Smooth muscle cell (in vitro differentiated cells): Measurements from ENCODE around the gene CABLES1. TPM values are rescaled to one million over a fixed set of nuclear protein-coding genes. Genes with fewer than 3 reads are reported as not detected.

Experiments used
- DNase-seq: peaks from one replicate; lab custom pipeline; 2025; ENCODE audit not compliant: unreplicated experiment; lab: John Stamatoyannopoulos, UW
- H2AFZ ChIP-seq: fragments of 200-600 bp; sonication (generic); 2 replicates; pipeline ENCODE4 v1.6.0; 2016; ENCODE audit warnings: antibody characterized with exemption, low read depth, mild to moderate bottlenecking
- H3F3A ChIP-seq: fragments of 200-600 bp; sonication (generic); 2 replicates; pipeline ENCODE4 v1.6.0; 2017; ENCODE audit warnings: antibody characterized with exemption, low read depth
- H3K27ac ChIP-seq: fragments of 200-600 bp; sonication (generic); 2 replicates; pipeline ENCODE4 v1.5.1; 2016; ENCODE audit warnings: low read depth, mild to moderate bottlenecking
- H3K27me3 ChIP-seq: fragments of 200-600 bp; sonication (generic); 2 replicates; pipeline ENCODE4 v1.6.1; 2016; ENCODE audit warnings: low read depth, mild to moderate bottlenecking
- H3K36me3 ChIP-seq: fragments of 200-600 bp; sonication (generic); 2 replicates; pipeline ENCODE4 v1.5.1; 2016; ENCODE audit warnings: low read depth
- H3K4me1 ChIP-seq: fragments of 200-600 bp; sonication (generic); 2 replicates; pipeline ENCODE4 v1.5.1; 2016; ENCODE audit warnings: low read depth
- H3K4me2 ChIP-seq: fragments of 200-600 bp; sonication (generic); 2 replicates; pipeline ENCODE4 v1.6.0; 2016; ENCODE audit warnings: mild to moderate bottlenecking
- H3K4me3 ChIP-seq: fragments of 200-600 bp; sonication (generic); 2 replicates; pipeline ENCODE4 v1.5.1; 2016; ENCODE audit warnings: mild to moderate bottlenecking
- H3K79me2 ChIP-seq: fragments of 200-600 bp; sonication (generic); 2 replicates; pipeline ENCODE4 v1.6.0; 2016; ENCODE audit warnings: low read depth, mild to moderate bottlenecking
- H3K9ac ChIP-seq: fragments of 200-600 bp; sonication (generic); 2 replicates; pipeline ENCODE4 v1.6.0; 2016; ENCODE audit warnings: low read depth
- H3K9me3 ChIP-seq: fragments of 200-600 bp; sonication (generic); replicated peaks from 2 replicates; pipeline ENCODE4 v1.5.1; 2016; ENCODE audit warnings: low read depth
- H4K20me1 ChIP-seq: fragments of 200-600 bp; sonication (generic); 2 replicates; pipeline ENCODE4 v1.6.0; 2016; ENCODE audit warnings: low read depth
- WGBS: methylation state at CpG from one replicate; pipeline ENCODE4 v1.1.7; 2016; ENCODE audit warnings: low lambda C conversion rate; 5-methylcytosine and 5-hydroxymethylcytosine counted together
- polyA plus RNA-seq: library from polyadenylated mRNA; unstranded; fragments of >200 nt; fragmentation: Nextera tagmentation; extraction: Ambion mirVana; gene quantifications from 2 replicates; pipeline ENCODE4 v1.2.1, GENCODE V29; 2016
- total RNA-seq: library from RNA; depleted of rRNA; stranded (reverse); fragments of >200 nt; gene quantifications from 2 replicates; pipeline ENCODE4 v1.2.3, GENCODE V29; 2014
- TF ChIP-seq, protein P1 (sequence below): fragments of 200-600 bp; sonication (generic); IDR thresholded peaks from 2 replicates; pipeline ENCODE4 v1.5.1; 2017; ENCODE audit warnings: borderline replicate concordance, mild to moderate bottlenecking, antibody characterized with exemption; ENCODE audit not compliant: insufficient read depth, poor library complexity, severe bottlenecking

CABLES1 gene
- total and polyA plus RNA-seq, 2 experiments from 2014 or later, result 1.2 to 2.4 TPM

DNA sequence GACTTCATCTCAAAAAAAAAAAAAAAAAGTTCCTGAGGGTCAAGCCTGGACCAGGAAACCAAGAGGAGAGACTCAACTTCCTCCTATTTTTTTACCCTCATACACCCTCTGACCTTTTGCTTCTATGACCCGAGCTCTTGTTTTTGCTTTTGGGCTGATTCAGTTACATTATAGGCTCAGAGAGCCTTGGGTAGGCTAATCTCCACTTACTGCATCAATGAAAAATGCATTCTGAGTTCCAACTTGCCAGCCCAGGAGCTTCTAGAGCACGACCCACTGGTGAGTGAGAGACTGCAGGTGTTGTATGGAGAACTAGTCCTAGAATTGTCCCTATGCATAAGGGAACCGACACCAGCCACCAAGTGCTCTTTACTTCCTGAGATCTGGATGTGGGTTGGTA is 91.1 kb downstream of the CABLES1 start:
- DNase-seq, result no peak
- TF ChIP-seq, protein P1, sequence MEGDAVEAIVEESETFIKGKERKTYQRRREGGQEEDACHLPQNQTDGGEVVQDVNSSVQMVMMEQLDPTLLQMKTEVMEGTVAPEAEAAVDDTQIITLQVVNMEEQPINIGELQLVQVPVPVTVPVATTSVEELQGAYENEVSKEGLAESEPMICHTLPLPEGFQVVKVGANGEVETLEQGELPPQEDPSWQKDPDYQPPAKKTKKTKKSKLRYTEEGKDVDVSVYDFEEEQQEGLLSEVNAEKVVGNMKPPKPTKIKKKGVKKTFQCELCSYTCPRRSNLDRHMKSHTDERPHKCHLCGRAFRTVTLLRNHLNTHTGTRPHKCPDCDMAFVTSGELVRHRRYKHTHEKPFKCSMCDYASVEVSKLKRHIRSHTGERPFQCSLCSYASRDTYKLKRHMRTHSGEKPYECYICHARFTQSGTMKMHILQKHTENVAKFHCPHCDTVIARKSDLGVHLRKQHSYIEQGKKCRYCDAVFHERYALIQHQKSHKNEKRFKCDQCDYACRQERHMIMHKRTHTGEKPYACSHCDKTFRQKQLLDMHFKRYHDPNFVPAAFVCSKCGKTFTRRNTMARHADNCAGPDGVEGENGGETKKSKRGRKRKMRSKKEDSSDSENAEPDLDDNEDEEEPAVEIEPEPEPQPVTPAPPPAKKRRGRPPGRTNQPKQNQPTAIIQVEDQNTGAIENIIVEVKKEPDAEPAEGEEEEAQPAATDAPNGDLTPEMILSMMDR, result no peak

GRCh38 chr18:23226930-23227725 is 91.8 kb downstream of the CABLES1 start:
- H3K79me2 ChIP-seq, result no peaks in the 10 kb centered on the region
- no peaks in the 10 kb centered on the region for H4K20me1 ChIP-seq
- no peaks in the 10 kb centered on the region for H3K9me3 ChIP-seq
- H3K4me1 ChIP-seq, result peaks cover 19% of the 10 kb centered on the region
- no peaks in the 10 kb centered on the region for H3K27me3 ChIP-seq
- H3K9ac ChIP-seq, result peak overlapping the region; percentile 6
- peaks cover 30% of the 10 kb centered on the region for H3F3A ChIP-seq
- 41% methylated on average over 11 of the region's 11 CpGs for WGBS
- H3K4me2 ChIP-seq, result peak overlapping the region; percentile 10
- no peak overlapping the region for H2AFZ ChIP-seq
- TF ChIP-seq, protein P1, result no peak
- no peak overlapping the region for H3K4me3 ChIP-seq
- DNase-seq, result peak; percentile 25
- H3K36me3 ChIP-seq, result no peaks in the 10 kb centered on the region
- H3K27ac ChIP-seq, result peak overlapping the region; percentile 93

More for the DNA sequence above, 91.1 kb downstream of the CABLES1 start:
- Histone ChIP-seq H3K4me2 (peak overlapping the region; percentile 53), H3K27me3 (no peaks in the 10 kb centered on the region), H4K20me1 (no peaks in the 10 kb centered on the region), H3K9me3 (no peaks in the 10 kb centered on the region), H3K36me3 (no peaks in the 10 kb centered on the region), H3K79me2 (no peaks in the 10 kb centered on the region), H3F3A (peaks cover 30% of the 10 kb centered on the region), H3K27ac (peak overlapping the region; percentile 93), H3K9ac (no peak overlapping the region), H2AFZ (no peak overlapping the region), H3K4me3 (no peak overlapping the region), H3K4me1 (peaks cover 16% of the 10 kb centered on the region)
- WGBS, result 37% methylated on average over 3 of the region's 3 CpGs

DNA sequence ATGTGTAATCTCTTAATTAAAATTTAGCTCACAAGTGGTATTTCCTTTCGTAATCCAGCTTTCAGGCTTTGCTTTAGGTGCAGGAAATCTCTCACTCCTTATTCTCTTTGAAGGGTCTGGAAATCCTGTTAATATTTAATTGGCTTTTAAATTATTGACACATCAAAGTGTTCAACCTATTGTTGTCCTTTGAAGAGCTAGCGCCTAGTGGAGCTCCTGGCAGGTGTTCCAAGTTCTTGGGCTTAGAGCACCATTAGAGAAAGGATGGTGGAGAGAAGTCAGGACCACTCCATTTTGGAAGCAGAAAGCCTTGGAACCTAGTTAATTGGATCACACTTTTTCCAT is 92.4 kb downstream of the CABLES1 start:
- Histone ChIP-seq H3K4me3 (no peak overlapping the region), H3K9ac (peak overlapping the region; percentile 6), H3K36me3 (no peaks in the 10 kb centered on the region), H3K27ac (peak overlapping the region; percentile 93), H4K20me1 (no peaks in the 10 kb centered on the region), H3K4me2 (peak overlapping the region; percentile 10), H3F3A (peaks cover 30% of the 10 kb centered on the region), H2AFZ (no peak overlapping the region), H3K9me3 (no peaks in the 10 kb centered on the region), H3K79me2 (no peaks in the 10 kb centered on the region), H3K4me1 (peaks cover 23% of the 10 kb centered on the region), H3K27me3 (no peaks in the 10 kb centered on the region)
- WGBS, result 78% methylated on average over 2 of the region's 2 CpGs
- DNase-seq, result no peak
- TF ChIP-seq, protein P1, result no peak
